ENCODE data around the gene TTC9B.
"Not testable (repeated sequence)": the region's sequence is repeated elsewhere in the genome, so short reads cannot be mapped to it uniquely, and the experiment has no call there.

Gene TTC9B

GRCh38 chr19:40170303-40170989, 47.7 kb downstream of the TTC9B start:
- not testable (repeated sequence) for DNase-seq (ENCODE audit: low spot score)

- DNase-seq (ENCODE audit: low spot score), result not testable (repeated sequence)
Observed at GRCh38 chr19:40169482-40170302, 48.5 kb downstream of the TTC9B start.

Measured in NAMALWA (cell line).